Epithelial cell of umbilical artery (primary cell): ENCODE data around the gene DIABLO. TPM values are rescaled to one million over a fixed set of nuclear protein-coding genes. Genes with fewer than 3 reads are reported as not detected.

Experiments used
- total RNA-seq: library from RNA; depleted of rRNA; stranded (reverse); fragments of >200 nt; gene quantifications from 2 replicates; pipeline ENCODE4 v1.2.3, GENCODE V29; 2014

Gene DIABLO
- 59.6 and 79.3 TPM in 2 replicates for total RNA-seq

DNA sequence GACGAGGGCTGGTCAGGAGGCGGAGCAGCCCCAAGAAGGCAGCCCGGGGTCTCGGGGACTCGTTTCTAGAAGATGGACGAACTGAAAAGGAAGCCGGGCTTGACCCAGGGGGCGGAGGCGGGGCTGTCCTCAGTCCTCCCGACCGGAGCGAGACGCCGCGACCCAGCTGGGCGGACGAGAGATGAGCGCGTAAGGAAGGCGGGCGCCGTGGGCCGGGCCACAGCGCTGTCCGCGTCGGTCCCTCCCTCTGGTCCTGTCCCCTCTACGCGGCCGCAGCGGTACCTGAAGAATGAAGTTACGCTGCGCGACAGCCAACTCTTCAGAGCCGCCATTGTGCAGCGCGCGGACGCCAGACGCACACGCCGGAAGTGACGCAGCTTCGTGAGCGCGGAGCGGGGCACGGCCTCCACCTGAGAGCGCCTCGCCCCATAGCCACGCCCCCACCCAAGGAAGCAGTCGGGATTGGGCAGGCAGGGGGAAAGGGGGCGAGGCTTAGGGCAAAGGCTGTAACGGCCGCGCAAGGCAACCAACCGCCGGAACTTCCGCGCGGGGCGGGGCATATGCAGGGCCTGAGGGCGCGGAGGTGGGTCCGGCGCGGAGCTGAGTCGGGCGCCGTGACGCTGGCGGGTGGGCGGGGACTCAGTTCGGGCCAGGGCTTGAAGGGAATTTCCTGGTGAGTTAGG is at the start of gene DIABLO:
DIABLO (minus strand) TSS at position 370 of the 683 bp plus-strand sequence; CDS start at position 332, 38 bp downstream.

DNA sequence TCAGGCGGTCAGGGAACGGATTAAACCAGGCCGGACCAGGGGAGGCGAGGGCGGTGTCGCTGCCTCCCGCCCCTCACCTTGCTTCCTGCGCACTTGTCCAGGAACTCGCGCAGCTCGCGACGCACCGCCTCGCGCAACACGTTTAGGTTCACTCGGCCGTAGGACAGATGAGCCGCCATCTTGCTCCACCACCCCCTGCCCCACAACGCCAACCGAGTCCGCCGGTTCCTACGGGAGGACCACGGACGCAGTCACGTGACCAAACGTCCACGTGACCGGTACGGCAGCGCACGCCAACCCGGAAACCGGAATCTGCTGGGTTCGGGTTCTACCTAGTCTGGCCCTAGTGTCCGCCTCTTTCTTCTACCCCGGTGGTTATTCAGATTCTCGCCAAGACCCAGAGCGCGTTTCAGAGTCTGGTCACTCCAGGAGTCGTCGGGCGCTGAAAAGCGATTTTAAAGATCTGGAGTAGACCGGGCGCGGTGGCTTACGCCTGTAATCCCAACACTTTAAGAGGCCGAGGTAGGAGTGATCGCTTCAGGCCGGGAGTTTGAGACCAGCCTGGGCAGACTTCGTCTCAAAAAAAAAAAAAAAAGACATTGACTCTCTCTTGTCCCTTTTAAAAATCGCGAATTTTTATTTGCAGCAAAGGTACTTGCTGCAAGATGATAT is 40.5 kb upstream of the DIABLO start, which contains the start of gene VPS33A:
VPS33A (minus strand) TSS at position 265 of the 672 bp plus-strand sequence; CDS start at position 179, 86 bp downstream.

DNA sequence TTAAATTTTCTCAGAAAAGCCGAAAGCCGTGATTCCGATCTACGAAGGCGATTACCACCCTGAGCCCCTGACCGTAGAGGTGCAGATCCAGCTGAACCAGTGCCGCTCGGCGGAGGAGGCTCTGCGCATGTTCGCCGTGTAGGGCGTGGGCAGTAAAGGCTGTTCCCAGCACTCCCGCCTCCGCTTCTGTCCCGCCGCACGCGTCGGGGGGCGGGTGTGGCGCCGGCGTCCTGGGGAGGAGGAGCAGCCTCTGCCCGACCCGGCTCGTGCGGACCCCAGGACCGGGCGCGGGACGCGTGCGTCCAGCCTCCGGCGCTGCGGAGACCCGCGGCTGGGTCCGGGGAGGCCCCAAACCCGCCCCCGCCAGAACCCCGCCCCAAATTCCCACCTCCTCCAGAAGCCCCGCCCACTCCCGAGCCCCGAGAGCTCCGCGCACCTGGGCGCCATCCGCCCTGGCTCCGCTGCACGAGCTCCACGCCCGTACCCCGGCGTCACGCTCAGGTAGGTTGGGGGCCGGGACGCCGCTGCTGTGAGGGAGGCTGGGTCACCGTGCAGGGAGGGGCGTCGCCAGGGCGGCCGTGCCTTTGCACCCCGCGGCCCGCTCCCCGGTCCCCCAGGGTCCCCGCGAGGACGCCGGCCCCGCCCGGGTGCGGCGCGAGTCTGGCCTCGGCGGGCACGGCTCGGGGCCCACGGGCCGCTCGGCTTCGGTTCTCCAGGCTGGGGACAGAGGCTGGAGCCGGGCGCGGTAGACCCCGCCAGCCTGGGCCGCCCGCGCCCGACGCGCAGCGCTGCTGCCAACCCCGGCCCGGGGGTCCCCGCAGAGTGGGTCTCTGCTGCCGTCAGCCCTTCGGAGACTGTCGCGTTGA is 22.3 kb downstream of the DIABLO start, which contains the start of gene B3GNT4:
B3GNT4 (plus strand) TSS at position 409 of the 866 bp plus-strand sequence. CDS start 910 bp downstream, outside the sequence.

DNA sequence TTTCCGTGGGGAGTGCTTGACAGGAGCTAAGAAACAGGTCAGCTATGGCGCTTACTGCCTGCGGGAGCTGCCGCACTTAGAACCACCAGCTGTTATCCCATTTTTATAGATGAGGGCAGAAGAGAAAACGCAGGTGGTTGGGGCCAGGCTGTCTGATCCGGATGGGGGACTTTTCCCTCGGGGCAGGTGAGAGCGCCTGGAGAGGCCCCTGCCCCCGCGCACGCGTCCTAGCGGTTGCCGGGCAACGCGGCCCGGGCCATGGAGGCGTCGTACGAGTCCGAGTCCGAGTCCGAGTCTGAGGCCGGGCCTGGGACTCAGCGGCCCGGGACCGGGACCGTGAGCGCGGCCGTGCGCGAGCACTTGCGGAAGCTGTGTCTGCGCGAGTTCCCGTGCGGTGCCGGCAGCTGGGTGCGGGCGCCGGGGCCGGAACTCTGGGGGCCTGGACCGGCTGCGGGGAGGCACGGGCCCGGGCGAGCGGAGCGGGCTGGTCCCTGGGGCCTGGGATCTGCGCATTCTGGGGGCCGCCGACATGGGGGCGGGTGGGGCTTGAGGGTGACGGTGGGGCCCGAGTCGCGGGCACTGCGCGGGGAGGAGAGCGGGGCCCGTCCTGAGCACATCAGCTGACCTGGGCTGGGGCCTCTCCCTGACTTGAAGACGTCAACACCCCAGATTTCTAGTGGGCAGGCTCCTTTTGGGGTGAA is 42.8 kb downstream of the DIABLO start, which contains the start of gene LRRC43:
LRRC43 (plus strand) TSS at position 237 of the 701 bp plus-strand sequence; CDS start at position 259, 22 bp downstream.

DNA sequence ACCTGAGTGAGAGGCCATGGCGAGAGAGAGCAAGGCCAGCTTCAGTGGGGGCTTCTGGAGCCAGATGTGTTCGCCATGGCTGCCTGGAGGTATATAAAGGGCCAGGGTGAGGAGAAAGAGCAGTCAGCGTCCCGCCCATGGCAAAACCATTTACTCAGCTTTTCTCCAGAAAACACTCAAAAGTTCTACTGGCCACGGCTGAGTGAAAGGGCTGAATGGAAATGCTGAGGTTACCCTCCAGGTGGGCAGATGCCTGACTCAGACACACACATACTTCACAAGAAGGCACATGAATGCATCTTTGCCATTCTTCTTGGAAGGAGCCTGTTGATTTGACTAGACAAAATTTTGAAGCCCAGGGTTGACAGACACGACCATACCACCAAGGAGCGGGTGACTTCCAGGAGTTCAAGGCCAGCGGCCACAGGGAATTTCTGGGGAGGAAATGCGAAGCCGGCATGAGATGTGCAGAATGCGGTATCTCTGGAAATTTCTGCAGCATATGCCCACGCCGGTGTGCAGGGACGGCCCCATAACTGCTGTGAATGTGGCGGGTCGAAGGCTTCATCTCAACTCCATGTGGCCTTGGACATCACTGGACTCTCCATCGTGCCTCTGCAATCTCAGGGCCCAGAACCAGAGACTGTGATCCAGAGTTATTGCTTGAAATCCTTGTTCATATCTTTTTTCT is 51.6 kb downstream of the DIABLO start, which contains the start of gene IL31:
IL31 (minus strand) TSS at position 67 of the 691 bp plus-strand sequence; CDS start at position 18, 49 bp downstream.

Other genes with a start within 250 kb of the DIABLO start
- gene BCL7A, start 204.2 kb downstream of the DIABLO start, total RNA-seq: 5.5 and 10.2 TPM in 2 replicates
- gene MLXIP, start 147.3 kb downstream of the DIABLO start, total RNA-seq: 10.7 and 10.9 TPM in 2 replicates
- not detected in 2 replicates for gene IL31, start 51.8 kb downstream of the DIABLO start, total RNA-seq
- 1.2 and 1.6 TPM in 2 replicates for gene LRRC43, start 42.9 kb downstream of the DIABLO start, total RNA-seq
- gene B3GNT4, start 22.3 kb downstream of the DIABLO start, total RNA-seq: under 0.01 TPM in 1 of 2 replicates, not detected in the other
- 16.2 and 24.8 TPM in 2 replicates for gene VPS33A, start 40.4 kb upstream of the DIABLO start, total RNA-seq
- gene CLIP1, start 196.6 kb upstream of the DIABLO start, total RNA-seq: 37.4 and 41.2 TPM in 2 replicates